ENCODE results near the gene UNC79.

DNA sequence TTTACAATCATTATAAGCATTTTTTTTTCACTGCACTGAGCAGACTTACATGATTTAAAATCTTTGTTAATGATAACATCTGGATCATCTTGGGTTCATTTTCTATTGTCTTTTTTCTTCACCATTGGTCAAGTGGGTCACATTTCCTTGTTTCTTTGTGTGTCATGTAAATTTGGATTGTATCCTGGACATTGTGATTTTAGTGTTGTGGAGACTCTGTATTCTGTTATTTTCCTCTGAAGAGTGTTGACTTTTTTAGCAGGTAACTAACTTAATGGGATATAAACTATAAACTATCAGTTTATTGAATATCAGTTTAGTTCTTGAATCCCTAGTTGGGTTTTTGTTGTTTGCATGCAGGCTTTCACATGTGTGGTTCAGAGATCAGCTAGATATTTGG lies 4.0 kb upstream of the UNC79 start:
- TF ChIP-seq CTCF (IDR thresholded peaks at IDR 0.05; ENCODE audit: low read length) = no peak
- no peak for TF ChIP-seq EZH2 (IDR thresholded peaks at IDR 0.05; ENCODE audit: borderline replicate concordance, low read length)

Measured in OCI-LY1 (cell line).